ACC112 (cell line): ENCODE measurements around the gene LAMB3.

Experiments
- H2AFZ ChIP-seq: fragments of 200-600 bp; sonication (generic); one replicate; pipeline ENCODE4 v1.6.0; 2017; ENCODE audit warnings: antibody characterized with exemption, low read length; ENCODE audit not compliant: unreplicated experiment
- H3K27ac ChIP-seq: fragments of 200-600 bp; sonication (generic); 2 replicates; pipeline ENCODE4 v1.5.1; 2014; ENCODE audit warnings: low read depth, mild to moderate bottlenecking, antibody characterized with exemption, low read length, moderate library complexity
- H3K27me3 ChIP-seq: fragments of 200-600 bp; sonication (generic); 2 replicates; pipeline ENCODE4 v1.6.1; 2014; ENCODE audit warnings: mild to moderate bottlenecking, antibody characterized with exemption, low read length, moderate library complexity, mixed read lengths; ENCODE audit not compliant: insufficient read depth
- H3K36me3 ChIP-seq: fragments of 200-600 bp; sonication (generic); 2 replicates; pipeline ENCODE4 v1.6.1; 2016; ENCODE audit warnings: mild to moderate bottlenecking, antibody characterized with exemption, low read length, moderate library complexity, mixed read lengths; ENCODE audit not compliant: insufficient read depth
- H3K4me1 ChIP-seq: fragments of 200-600 bp; sonication (generic); one replicate; pipeline ENCODE4 v1.6.1; 2016; ENCODE audit warnings: low read length, mixed read lengths; ENCODE audit not compliant: insufficient read depth, unreplicated experiment, control insufficient read depth
- H3K4me3 ChIP-seq: fragments of 200-600 bp; sonication (generic); 2 replicates; pipeline ENCODE4 v1.5.1; 2014; ENCODE audit warnings: mild to moderate bottlenecking, low read depth, low read length
- H3K79me2 ChIP-seq: fragments of 200-600 bp; sonication (generic); one replicate; pipeline ENCODE4 v1.6.0; 2016; ENCODE audit warnings: low read length; ENCODE audit not compliant: control insufficient read depth, unreplicated experiment, insufficient read depth

Gene LAMB3

GRCh38 chr1:209622841-209623829 lies 29.1 kb downstream of the LAMB3 start:
- no peak overlapping the region for H3K27ac ChIP-seq
- H2AFZ ChIP-seq = no peak overlapping the region
- no peaks in the 10 kb centered on the region for H3K79me2 ChIP-seq
- no peaks in the 10 kb centered on the region for H3K27me3 ChIP-seq
- H3K4me3 ChIP-seq = no peak overlapping the region
- H3K36me3 ChIP-seq = no peaks in the 10 kb centered on the region
- peaks cover 11% of the 10 kb centered on the region for H3K4me1 ChIP-seq

- no peaks in the 10 kb centered on the region for H3K79me2 ChIP-seq
- no peak overlapping the region for H3K27ac ChIP-seq
- no peak overlapping the region for H3K4me3 ChIP-seq
- H2AFZ ChIP-seq = no peak overlapping the region
- no peaks in the 10 kb centered on the region for H3K36me3 ChIP-seq
- no peaks in the 10 kb centered on the region for H3K27me3 ChIP-seq
- H3K4me1 ChIP-seq = peaks cover 11% of the 10 kb centered on the region
Observed at GRCh38 chr1:209621741-209622655, 30.2 kb downstream of the LAMB3 start.

GRCh38 chr1:209621286-209621685 lies 30.9 kb downstream of the LAMB3 start:
- H3K79me2 ChIP-seq = no peaks in the 10 kb centered on the region
- H3K27ac ChIP-seq = no peak overlapping the region
- peaks cover 11% of the 10 kb centered on the region for H3K4me1 ChIP-seq
- H3K27me3 ChIP-seq = no peaks in the 10 kb centered on the region
- no peaks in the 10 kb centered on the region for H3K36me3 ChIP-seq
- H2AFZ ChIP-seq = no peak overlapping the region
- no peak overlapping the region for H3K4me3 ChIP-seq

GRCh38 chr1:209620487-209620884 lies 31.7 kb downstream of the LAMB3 start:
- Histone ChIP-seq H3K27ac (no peak overlapping the region), H3K79me2 (no peaks in the 10 kb centered on the region)

GRCh38 chr1:209619696-209620486 lies 32.3 kb downstream of the LAMB3 start:
- Histone ChIP-seq H3K36me3 (no peaks in the 10 kb centered on the region), H2AFZ (no peak overlapping the region), H3K27ac (no peak overlapping the region), H3K4me1 (peaks cover 11% of the 10 kb centered on the region), H3K4me3 (no peak overlapping the region), H3K27me3 (no peaks in the 10 kb centered on the region), H3K79me2 (no peaks in the 10 kb centered on the region)

More at GRCh38 chr1:209620487-209620884, 31.7 kb downstream of the LAMB3 start:
- no peaks in the 10 kb centered on the region for H3K27me3 ChIP-seq
- no peaks in the 10 kb centered on the region for H3K36me3 ChIP-seq
- H3K4me3 ChIP-seq = no peak overlapping the region
- H3K4me1 ChIP-seq = peaks cover 11% of the 10 kb centered on the region
- H2AFZ ChIP-seq = no peak overlapping the region

GRCh38 chr1:209618756-209619420 lies 33.3 kb downstream of the LAMB3 start:
- Histone ChIP-seq H3K4me1 (peaks cover 11% of the 10 kb centered on the region), H3K4me3 (no peak overlapping the region), H3K36me3 (no peaks in the 10 kb centered on the region), H3K79me2 (no peaks in the 10 kb centered on the region), H3K27me3 (no peaks in the 10 kb centered on the region), H2AFZ (no peak overlapping the region), H3K27ac (no peak overlapping the region)

- H3K4me3 ChIP-seq = no peak overlapping the region
- H3K4me1 ChIP-seq = peaks cover 11% of the 10 kb centered on the region
- H3K36me3 ChIP-seq = no peaks in the 10 kb centered on the region
- H3K27me3 ChIP-seq = no peaks in the 10 kb centered on the region
- H2AFZ ChIP-seq = no peak overlapping the region
- no peak overlapping the region for H3K27ac ChIP-seq
- H3K79me2 ChIP-seq = no peaks in the 10 kb centered on the region
Observed at GRCh38 chr1:209618291-209618690, 33.9 kb downstream of the LAMB3 start.

GRCh38 chr1:209617755-209618154 lies 34.5 kb downstream of the LAMB3 start:
- Histone ChIP-seq H2AFZ (no peak overlapping the region), H3K4me1 (peaks cover 11% of the 10 kb centered on the region), H3K79me2 (no peaks in the 10 kb centered on the region), H3K4me3 (no peak overlapping the region), H3K36me3 (no peaks in the 10 kb centered on the region), H3K27me3 (no peaks in the 10 kb centered on the region), H3K27ac (no peak overlapping the region)

GRCh38 chr1:209617047-209617673 lies 35.1 kb downstream of the LAMB3 start:
- Histone ChIP-seq H3K79me2 (no peaks in the 10 kb centered on the region), H3K4me1 (peaks cover 11% of the 10 kb centered on the region), H2AFZ (no peak overlapping the region), H3K36me3 (no peaks in the 10 kb centered on the region), H3K27ac (no peak overlapping the region), H3K27me3 (no peaks in the 10 kb centered on the region), H3K4me3 (no peak overlapping the region)
